UCSD-AML1 (cell line): ENCODE results near the gene MED17.

Experiments
- DNase-seq: peaks from one replicate; lab custom pipeline; 2025; ENCODE audit not compliant: unreplicated experiment; lab: John Stamatoyannopoulos, UW

MED17 gene

GRCh38 chr11:93814966-93815633, 31.0 kb downstream of the MED17 start:
- DNase-seq: no peak

GRCh38 chr11:93817426-93818348, 33.6 kb downstream of the MED17 start:
- DNase-seq: no peak

GRCh38 chr11:93819966-93820695, 36.0 kb downstream of the MED17 start:
- no peak for DNase-seq

- no peak for DNase-seq
These were observed 36.8 kb downstream of the MED17 start for GRCh38 chr11:93820847-93821246.

DNA sequence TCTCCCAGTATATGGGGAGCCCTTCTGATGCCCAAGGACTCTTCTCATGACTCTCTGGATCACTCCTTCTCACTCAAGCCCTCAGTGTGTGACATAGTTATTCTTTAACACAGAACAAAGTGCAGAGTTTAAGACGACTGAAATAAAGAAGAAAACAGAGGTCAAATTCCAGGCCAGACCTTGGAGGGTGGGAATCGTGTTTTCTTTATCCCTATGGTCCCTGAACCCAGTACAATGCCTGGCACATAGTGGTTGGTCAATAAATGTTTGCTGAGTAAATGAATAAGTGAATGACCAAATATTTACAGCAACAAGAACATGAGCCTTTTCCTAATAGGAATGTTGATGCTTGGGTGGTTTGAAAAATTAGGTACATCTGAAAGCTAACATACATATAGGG, 37.5 kb downstream of the MED17 start:
- no peak for DNase-seq

GRCh38 chr11:93822359-93822758, 38.3 kb downstream of the MED17 start:
- DNase-seq: no peak

DNA sequence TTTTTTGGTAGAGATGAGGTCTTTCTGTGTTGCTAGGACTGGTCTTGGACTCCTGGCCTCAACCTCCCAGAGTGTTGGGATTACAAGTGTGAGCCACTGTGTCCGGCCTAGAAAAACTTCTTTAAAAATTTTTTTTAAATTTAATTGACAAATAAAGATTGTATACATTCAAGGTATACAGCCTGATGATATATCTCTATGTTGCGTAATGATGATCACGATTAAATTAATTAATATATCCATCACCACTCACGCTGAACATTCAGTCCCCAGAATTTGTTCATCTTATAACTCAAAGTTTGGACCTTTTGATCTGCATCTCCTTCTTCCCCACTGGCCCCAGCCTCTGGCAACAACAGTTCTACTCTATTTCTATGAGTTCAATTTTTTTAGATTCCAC, 39.1 kb downstream of the MED17 start:
- no peak for DNase-seq

- DNase-seq: no peak
These were observed 43.3 kb downstream of the MED17 start for GRCh38 chr11:93827363-93827762.

DNA sequence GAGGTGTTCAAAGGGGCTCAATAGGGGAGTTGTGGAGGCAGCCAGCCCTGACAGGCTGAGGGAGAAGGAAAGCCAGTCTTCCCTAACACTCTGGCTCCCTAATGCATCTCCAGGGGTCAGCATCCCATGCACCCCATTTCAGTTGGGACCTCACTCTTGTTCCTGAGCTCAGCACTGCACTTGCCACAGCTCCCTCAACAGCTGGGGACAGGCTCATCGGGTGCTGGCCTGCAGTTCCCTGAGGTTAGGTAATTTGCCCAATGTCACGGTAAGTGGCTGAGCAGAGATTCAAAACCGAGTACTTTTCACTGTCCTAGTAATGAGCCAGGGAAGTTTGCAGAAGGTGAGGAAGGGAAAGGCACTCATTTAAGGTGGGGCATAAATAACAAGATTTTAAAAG, 45.5 kb downstream of the MED17 start:
- no peak for DNase-seq

DNA sequence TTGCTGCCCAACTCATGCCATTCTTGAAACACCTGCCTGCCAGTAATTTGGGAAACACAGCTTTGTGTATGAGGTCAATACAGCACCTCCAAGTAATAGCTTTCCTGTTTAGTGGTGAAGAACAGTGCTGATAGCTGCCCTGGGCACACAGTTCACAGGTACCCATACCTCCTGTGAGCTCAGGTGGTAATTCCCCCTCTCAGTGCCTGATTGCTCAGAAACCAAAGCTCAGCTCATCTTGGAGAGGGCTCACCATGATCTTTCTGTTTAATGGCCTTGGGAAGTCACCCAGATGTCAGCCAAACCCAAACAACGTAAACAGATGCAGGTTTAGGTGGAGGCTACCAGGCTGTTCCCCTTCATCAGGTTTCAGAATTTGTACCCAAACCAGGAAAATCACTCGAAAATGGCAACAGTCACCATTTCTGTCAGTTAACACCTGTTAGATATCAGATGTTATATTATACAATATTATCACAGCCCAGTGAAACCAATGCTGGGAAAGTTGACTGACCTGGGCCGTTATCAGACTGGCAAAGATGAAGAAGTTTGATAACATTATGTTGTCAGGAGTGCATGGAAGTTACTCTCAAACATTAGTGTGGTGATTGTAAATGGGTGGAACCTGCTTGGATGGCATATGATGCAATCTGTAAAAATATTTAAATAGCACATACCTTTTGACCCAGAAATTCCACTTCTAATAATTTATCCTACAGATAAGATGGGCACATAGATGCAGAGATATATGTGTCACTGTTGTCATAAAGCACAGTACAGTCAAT, 47.5 kb downstream of the MED17 start:
- DNase-seq: no peak

DNA sequence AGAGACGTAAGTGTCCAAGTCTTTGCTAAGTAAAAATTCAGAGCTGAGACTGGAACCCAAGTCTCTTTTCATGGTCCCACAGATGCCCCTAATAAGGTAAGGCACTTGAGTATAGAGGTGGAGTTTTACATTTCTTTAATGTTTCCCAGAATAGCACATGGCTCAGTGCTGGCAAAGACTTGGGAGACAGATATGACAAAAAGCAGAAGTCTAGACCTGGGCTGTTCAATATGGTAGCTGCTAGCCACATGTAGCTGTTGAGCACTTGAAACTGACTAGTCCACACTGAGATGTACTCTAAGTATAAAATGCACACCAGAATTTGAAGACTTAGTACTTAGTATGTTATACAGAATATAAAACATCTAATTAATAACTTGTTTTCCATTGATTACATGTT, 48.7 kb downstream of the MED17 start:
- no peak for DNase-seq

DNA sequence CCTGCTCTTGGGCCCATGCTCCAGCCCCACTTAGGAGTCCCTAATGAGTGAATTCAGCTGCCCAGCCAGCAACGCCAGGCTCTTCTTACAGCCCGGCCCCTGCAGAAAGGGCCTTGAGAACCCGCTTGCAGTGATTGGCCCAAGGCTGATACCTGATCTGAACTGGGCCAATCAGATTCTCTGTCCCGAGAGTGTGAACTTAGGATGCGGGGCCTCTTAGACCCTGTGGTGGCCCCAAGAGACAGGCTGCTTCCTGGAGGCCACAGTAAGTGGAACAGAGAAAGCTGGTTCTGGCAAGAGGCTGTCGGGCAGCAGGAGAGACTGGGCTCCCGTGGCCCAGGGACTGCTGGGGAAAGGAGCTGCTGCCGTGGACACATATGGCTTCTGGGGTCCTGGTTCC, 54.9 kb downstream of the MED17 start:
- no peak for DNase-seq

- no peak for DNase-seq
These were observed 56.1 kb downstream of the MED17 start for GRCh38 chr11:93840180-93840579.

GRCh38 chr11:93840981-93841380, 56.9 kb downstream of the MED17 start:
- DNase-seq: no peak

GRCh38 chr11:93841446-93841845, 57.4 kb downstream of the MED17 start:
- DNase-seq: no peak

DNA sequence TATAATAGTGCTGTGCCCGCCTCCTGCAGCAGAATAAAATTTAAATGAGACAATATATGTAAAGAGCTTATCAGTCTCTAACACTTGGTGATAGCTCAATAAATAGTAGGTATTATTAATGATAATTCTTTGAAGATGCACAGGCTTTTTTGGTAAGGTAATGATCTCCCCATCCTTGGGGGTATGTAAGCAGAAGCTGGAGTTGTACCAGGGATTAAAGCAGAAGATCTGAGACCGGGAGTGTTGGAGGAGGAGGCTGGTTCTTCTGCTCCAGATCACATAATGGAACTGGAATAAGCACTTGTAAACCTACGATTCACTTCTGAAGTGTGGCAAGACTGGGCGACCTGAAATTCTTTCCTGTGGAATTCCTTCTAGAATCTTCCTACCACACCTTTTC, 58.0 kb downstream of the MED17 start:
- DNase-seq: no peak

GRCh38 chr11:93842461-93842860, 58.4 kb downstream of the MED17 start:
- no peak for DNase-seq

GRCh38 chr11:93843906-93844305, 59.8 kb downstream of the MED17 start:
- DNase-seq: no peak

DNA sequence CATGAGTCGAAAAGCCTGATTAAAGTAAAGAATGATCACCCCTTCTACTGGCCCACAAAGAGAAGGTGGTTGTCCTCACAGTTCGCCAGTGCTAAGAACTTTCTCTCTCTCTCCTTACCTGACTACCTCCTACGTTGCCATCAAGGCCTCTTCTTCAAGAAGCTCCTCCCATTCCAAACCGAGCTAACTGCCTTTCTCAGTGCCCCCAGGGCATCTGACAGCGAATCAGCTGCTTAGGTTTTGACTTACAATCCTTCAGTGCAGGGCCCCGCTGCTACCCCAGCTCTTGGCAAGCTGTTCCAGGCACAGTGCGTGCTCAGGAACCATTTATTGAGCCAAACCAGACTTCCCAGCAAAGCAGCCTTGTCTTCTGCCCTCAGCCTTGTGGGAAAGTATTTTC, 60.5 kb downstream of the MED17 start:
- DNase-seq: no peak

DNA sequence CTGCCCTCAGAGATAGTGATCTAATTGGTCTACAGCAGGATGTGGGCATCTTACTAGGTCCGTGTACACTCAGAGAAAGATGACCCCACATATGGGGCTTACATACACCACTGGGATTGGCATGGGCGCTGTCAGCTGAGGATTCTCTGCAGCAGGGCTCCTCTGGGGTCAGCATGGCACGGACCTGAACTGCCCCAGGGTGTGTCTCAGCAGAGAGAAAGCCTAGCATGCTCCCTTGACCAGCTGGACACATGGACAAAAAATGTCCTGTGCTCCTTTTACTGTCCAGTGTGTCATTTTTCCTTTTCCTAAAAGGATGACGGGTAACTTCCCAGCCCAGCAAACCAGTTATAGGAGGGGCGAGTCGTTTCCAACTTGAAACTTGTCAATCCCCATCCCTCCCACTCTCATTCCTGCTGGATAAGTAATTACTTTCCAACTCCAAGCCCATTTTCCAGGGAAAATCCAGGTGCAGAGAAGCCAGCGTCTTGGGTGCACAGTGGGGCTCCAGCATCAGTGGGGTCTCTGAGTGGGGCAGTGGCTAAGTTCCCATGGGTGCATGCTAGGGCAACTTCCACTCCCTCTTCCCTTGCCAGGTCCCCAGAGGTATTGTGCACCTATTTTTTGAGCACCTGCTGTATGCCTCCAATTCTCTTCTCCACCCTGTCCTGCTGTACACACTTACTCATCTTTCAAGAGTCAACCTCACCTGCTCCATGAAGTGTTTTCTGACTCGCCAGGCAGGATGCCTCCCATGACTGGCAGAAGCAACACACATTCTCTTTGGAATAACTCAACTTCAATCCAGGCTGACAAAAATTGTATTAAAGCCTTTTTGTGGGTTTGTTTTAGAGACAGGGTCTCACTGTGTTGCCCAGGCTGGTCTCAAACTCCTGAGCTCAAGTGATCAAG, 61.4 kb downstream of the MED17 start:
- no peak for DNase-seq
